ENCODE results near the gene FRYL.
"Not testable (repeated sequence)": the region's sequence is repeated elsewhere in the genome, so short reads cannot be mapped to it uniquely, and the experiment has no call there.

Gene FRYL

GRCh38 chr4:48490012-48490679, 289.9 kb downstream of the FRYL start, which contains the start of gene ZAR1:
Gene ZAR1, plus strand, starts transcription at chr4:48490252. Its CDS starts 40 bp downstream, at chr4:48490292.
- peak; percentile 29 for DNase-seq (ENCODE audit: low spot score)

GRCh38 chr4:48489683-48490011, 290.4 kb downstream of the FRYL start:
- no peak for DNase-seq (ENCODE audit: low spot score)

- no peak for DNase-seq (ENCODE audit: low spot score)
Observed at GRCh38 chr4:48484494-48485168, 295.4 kb downstream of the FRYL start.

GRCh38 chr4:48483777-48484493, 296.1 kb downstream of the FRYL start:
- peak; percentile 14 for DNase-seq (ENCODE audit: low spot score)

GRCh38 chr4:48483006-48483776, 296.9 kb downstream of the FRYL start, which contains the start of gene SLC10A4:
Gene SLC10A4, plus strand, starts transcription at chr4:48483343. Its CDS starts 219 bp downstream, at chr4:48483562.
- peak; percentile 57 for DNase-seq (ENCODE audit: low spot score)

- DNase-seq (ENCODE audit: low spot score) = no peak
Observed at GRCh38 chr4:48481581-48481980, 298.5 kb downstream of the FRYL start.

GRCh38 chr4:48478273-48478672, 301.8 kb downstream of the FRYL start:
- DNase-seq (ENCODE audit: low spot score) = no peak

GRCh38 chr4:48475770-48476169, 304.3 kb downstream of the FRYL start:
- no peak for DNase-seq (ENCODE audit: low spot score)

GRCh38 chr4:48472794-48473193, 307.3 kb downstream of the FRYL start:
- DNase-seq (ENCODE audit: low spot score) = no peak

- no peak for DNase-seq (ENCODE audit: low spot score)
Observed at GRCh38 chr4:48470570-48470969, 309.5 kb downstream of the FRYL start.

- DNase-seq (ENCODE audit: low spot score) = no peak
Observed at GRCh38 chr4:48470137-48470536, 309.9 kb downstream of the FRYL start.

GRCh38 chr4:48467891-48468290, 312.2 kb downstream of the FRYL start:
- no peak for DNase-seq (ENCODE audit: low spot score)

- DNase-seq (ENCODE audit: low spot score) = no peak
Observed at GRCh38 chr4:48467442-48467841, 312.6 kb downstream of the FRYL start.

GRCh38 chr4:48462363-48462762, 317.7 kb downstream of the FRYL start:
- DNase-seq (ENCODE audit: low spot score) = peak; percentile 0

- DNase-seq (ENCODE audit: low spot score) = no peak
Observed at GRCh38 chr4:48461000-48461399, 319.1 kb downstream of the FRYL start.

GRCh38 chr4:48454591-48454990, 325.5 kb downstream of the FRYL start:
- DNase-seq (ENCODE audit: low spot score) = no peak

- not testable (repeated sequence) for DNase-seq (ENCODE audit: low spot score)
Observed at GRCh38 chr4:48451656-48452055, 328.4 kb downstream of the FRYL start.

GRCh38 chr4:48450740-48451139, 329.3 kb downstream of the FRYL start:
- no peak for DNase-seq (ENCODE audit: low spot score)

- no peak for DNase-seq (ENCODE audit: low spot score)
Observed at GRCh38 chr4:48449151-48449550, 330.9 kb downstream of the FRYL start.

Data from germinal center (tissue), 1 donor.